Measurements from ENCODE around the gene SLC26A6. TPM values are rescaled to one million over a fixed set of nuclear protein-coding genes. Genes with fewer than 3 reads are reported as not detected.

The SLC26A6 gene
- total RNA-seq, 1 experiment from 2014 or later, result 55.1 TPM

DNA sequence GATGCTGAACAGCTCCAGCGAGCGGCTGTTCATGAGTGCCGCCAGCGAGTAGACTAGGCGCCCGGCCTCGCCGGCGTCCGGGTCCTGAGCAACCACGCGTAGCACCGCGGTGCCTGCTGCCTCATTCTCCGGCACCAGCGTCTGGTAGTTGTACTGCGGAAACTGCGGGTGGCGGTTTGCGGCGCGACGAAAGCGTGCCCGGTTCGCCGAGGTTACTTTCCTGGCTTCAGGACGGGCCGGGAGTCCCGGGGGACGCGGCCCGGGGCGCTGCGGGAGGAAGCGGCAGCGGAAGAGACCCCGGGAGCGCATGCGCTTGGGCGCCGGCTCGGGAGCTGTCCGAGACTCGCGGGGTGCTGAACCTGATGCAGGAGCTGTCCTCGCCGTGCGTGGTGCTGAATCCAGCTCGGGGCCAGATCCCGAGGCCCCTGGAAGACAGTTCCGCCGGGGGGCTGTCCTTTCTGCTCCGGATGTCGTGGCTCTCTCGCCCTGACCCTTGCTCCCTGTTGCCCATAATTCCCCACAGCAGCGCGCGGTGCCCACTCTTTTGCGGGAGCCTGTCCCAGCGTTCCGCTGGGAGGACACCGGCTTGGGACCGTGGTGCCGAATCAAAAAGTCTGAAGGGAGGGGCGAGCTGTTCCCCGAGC, 26.4 kb upstream of the SLC26A6 start:
- TF ChIP-seq, protein P1, sequence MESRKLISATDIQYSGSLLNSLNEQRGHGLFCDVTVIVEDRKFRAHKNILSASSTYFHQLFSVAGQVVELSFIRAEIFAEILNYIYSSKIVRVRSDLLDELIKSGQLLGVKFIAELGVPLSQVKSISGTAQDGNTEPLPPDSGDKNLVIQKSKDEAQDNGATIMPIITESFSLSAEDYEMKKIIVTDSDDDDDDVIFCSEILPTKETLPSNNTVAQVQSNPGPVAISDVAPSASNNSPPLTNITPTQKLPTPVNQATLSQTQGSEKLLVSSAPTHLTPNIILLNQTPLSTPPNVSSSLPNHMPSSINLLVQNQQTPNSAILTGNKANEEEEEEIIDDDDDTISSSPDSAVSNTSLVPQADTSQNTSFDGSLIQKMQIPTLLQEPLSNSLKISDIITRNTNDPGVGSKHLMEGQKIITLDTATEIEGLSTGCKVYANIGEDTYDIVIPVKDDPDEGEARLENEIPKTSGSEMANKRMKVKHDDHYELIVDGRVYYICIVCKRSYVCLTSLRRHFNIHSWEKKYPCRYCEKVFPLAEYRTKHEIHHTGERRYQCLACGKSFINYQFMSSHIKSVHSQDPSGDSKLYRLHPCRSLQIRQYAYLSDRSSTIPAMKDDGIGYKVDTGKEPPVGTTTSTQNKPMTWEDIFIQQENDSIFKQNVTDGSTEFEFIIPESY (IDR thresholded peaks at IDR 0.05; ENCODE audit: extremely low read depth, insufficient replicate concordance, low read length), result no peak
- TF ChIP-seq JUND (IDR thresholded peaks at IDR 0.05) (no peak), EGR1 (IDR thresholded peaks at IDR 0.05; ENCODE audit: low read depth) (no peak), YY1 (IDR thresholded peaks at IDR 0.05; ENCODE audit: extremely low read depth, insufficient replicate concordance, low read depth, low read length) (no peak), CBX3 (IDR thresholded peaks at IDR 0.05; ENCODE audit: low read depth) (no peak), CEBPB (IDR thresholded peaks at IDR 0.05; ENCODE audit: low read depth) (no peak), SRF (IDR thresholded peaks at IDR 0.05; ENCODE audit: low read depth) (no peak), SIN3A (IDR thresholded peaks at IDR 0.05; ENCODE audit: low read depth) (no peak), FOSL1 (IDR thresholded peaks at IDR 0.05; ENCODE audit: low read depth) (no peak), EZH2phosphoT487 (IDR thresholded peaks at IDR 0.05; ENCODE audit: borderline replicate concordance) (no peak), POLR2AphosphoS5 (IDR thresholded peaks at IDR 0.05; ENCODE audit: low read depth, low read length) (no peak), EZH2 (IDR thresholded peaks at IDR 0.05) (no peak), RAD21 (IDR thresholded peaks at IDR 0.05; ENCODE audit: low read depth) (no peak)
- TF ChIP-seq, protein P2, sequence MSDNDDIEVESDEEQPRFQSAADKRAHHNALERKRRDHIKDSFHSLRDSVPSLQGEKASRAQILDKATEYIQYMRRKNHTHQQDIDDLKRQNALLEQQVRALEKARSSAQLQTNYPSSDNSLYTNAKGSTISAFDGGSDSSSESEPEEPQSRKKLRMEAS (IDR thresholded peaks at IDR 0.05), result no peak
- TF ChIP-seq, protein P3, sequence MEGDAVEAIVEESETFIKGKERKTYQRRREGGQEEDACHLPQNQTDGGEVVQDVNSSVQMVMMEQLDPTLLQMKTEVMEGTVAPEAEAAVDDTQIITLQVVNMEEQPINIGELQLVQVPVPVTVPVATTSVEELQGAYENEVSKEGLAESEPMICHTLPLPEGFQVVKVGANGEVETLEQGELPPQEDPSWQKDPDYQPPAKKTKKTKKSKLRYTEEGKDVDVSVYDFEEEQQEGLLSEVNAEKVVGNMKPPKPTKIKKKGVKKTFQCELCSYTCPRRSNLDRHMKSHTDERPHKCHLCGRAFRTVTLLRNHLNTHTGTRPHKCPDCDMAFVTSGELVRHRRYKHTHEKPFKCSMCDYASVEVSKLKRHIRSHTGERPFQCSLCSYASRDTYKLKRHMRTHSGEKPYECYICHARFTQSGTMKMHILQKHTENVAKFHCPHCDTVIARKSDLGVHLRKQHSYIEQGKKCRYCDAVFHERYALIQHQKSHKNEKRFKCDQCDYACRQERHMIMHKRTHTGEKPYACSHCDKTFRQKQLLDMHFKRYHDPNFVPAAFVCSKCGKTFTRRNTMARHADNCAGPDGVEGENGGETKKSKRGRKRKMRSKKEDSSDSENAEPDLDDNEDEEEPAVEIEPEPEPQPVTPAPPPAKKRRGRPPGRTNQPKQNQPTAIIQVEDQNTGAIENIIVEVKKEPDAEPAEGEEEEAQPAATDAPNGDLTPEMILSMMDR (IDR thresholded peaks at IDR 0.05 in 2 of 3, conservative IDR thresholded peaks at IDR 0.05 in 1 of 3; ENCODE audit: borderline replicate concordance in 1 of 3, insufficient read depth in 1 of 3, low read depth in 2 of 3, low read length in 2 of 3), result no peak
- intact Hi-C loops (cut with micrococcal nuclease), result loop anchor here (10.0 kb wide), 1 partner anchor 107 kb away; the partner anchor contains the start of gene PFKFB4

More for the DNA sequence above, 26.4 kb upstream of the SLC26A6 start:
- H3K4me3 ChIP-seq (replicated peaks in 1 of 2; ENCODE audit: low read depth in 1 of 2, low read length in 2 of 2), result no peak overlapping the region
- H3K4me1 ChIP-seq (ENCODE audit: control insufficient read depth in 1 of 2, insufficient read depth in 2 of 2, low read length in 2 of 2), result peaks cover 8 to 23% of the 10 kb centered on the region in 2 experiments
- no peaks in the 10 kb centered on the region for H3K36me3 ChIP-seq (ENCODE audit: control insufficient read depth in 1 of 2, insufficient read depth in 2 of 2, low read length in 2 of 2)
- ChIA-PET RAD21 (ENCODE audit: low non-redundant PET in 1 of 2, low total read pairs in 2 of 2, uncharacterized antibody in 2 of 2, unreplicated experiment in 2 of 2) (no interaction called here), POLR2A (no interaction called here), CTCF (interaction anchor here (1.7 to 1.9 kb wide), 2 partner anchors 25 to 26 kb away, joined by 5 to 12 read pairs; partner anchors contain the start of genes NCKIPSD and SLC26A6)
- no peak for DNase-seq (ENCODE audit: low read depth, low spot score)
- H3K27ac ChIP-seq (ENCODE audit: low read depth, low read length), result no peak overlapping the region
- H3K79me2 ChIP-seq (ENCODE audit: insufficient read depth, low read length), result no peaks in the 10 kb centered on the region
- no TSS peak for BruUV-seq (replicated peaks)
- H3K9me3 ChIP-seq (ENCODE audit: control insufficient read depth in 1 of 2, insufficient read depth in 1 of 2, low read depth in 1 of 2, low read length in 2 of 2), result peaks cover 0 to 6% of the 10 kb centered on the region in 2 experiments; a peak in 1 of 4 replicates
- H4K20me1 ChIP-seq (ENCODE audit: insufficient read depth), result no peaks in the 10 kb centered on the region
- H3K27me3 ChIP-seq (ENCODE audit: insufficient read depth, low read length), result no peaks in the 10 kb centered on the region
- no peaks in the 10 kb centered on the region for H3K9me2 ChIP-seq (ENCODE audit: insufficient read depth)
- no peak overlapping the region for H3K4me2 ChIP-seq (ENCODE audit: low read length)
- H3K9ac ChIP-seq (ENCODE audit: low read length), result no peak overlapping the region
- no peak overlapping the region for H2AFZ ChIP-seq (ENCODE audit: low read depth, low read length, poor library complexity, severe bottlenecking)
- ATAC-seq, result no peak
